ENCODE results near the gene MUS81. TPM values are rescaled to one million over a fixed set of nuclear protein-coding genes. Genes with fewer than 3 reads are reported as not detected.

Gene MUS81
- total and polyA plus RNA-seq, 2 of the 13 experiments (the other 11 are each of a cell fraction or from before 2014, with no cell fraction given), result 25.6 to 30.2 TPM

GRCh38 chr11:65857853-65858680 lies 2.2 kb upstream of the MUS81 start, which contains the start of gene CFL1 (continued):
- no peak for TF ChIP-seq AKNA (CRISPR knock-in tag; IDR thresholded peaks at IDR 0.05; ENCODE audit: borderline replicate concordance)
- peak; percentile 63 for TF ChIP-seq PHF20 (CRISPR knock-in tag; IDR thresholded peaks at IDR 0.05)
- 0 out of 2 replicates have a peak, but pooled peaks have one; percentile 48 for TF ChIP-seq KDM3A (CRISPR knock-in tag; IDR thresholded peaks at IDR 0.05; ENCODE audit: low read depth)
- 0 out of 2 replicates have a peak, but pooled peaks have one; percentile 50 for TF ChIP-seq ZNF83 (CRISPR knock-in tag; IDR thresholded peaks at IDR 0.05; ENCODE audit: borderline replicate concordance)
- no peak; the same call in 1 of the 2 replicates for TF ChIP-seq DMAP1 (CRISPR knock-in tag; IDR thresholded peaks at IDR 0.05)
- TF ChIP-seq YEATS4 (CRISPR knock-in tag; IDR thresholded peaks at IDR 0.05; ENCODE audit: borderline replicate concordance), result peak; percentile 57; the same call in 1 of the 2 replicates
- TF ChIP-seq HOXA9 (CRISPR knock-in tag; IDR thresholded peaks at IDR 0.05; ENCODE audit: borderline replicate concordance), result peak; percentile 79; the same call in 1 of the 2 replicates
- peak; percentile 68; the same call in 1 of the 2 replicates for TF ChIP-seq HDAC2 (CRISPR knock-in tag; IDR thresholded peaks at IDR 0.05)
- no peak for TF ChIP-seq ATF7 (IDR thresholded peaks at IDR 0.05)
- TF ChIP-seq ATF7 (CRISPR knock-in tag; IDR thresholded peaks at IDR 0.05), result no peak
- no peak for TF ChIP-seq THAP8 (CRISPR knock-in tag; IDR thresholded peaks at IDR 0.05; ENCODE audit: borderline replicate concordance)
- peak; percentile 87 for TF ChIP-seq HNF1B (CRISPR knock-in tag; IDR thresholded peaks at IDR 0.05)
- no peak for TF ChIP-seq ZNF362 (CRISPR knock-in tag; IDR thresholded peaks at IDR 0.05; ENCODE audit: borderline replicate concordance)
- peak; percentile 80 for TF ChIP-seq KDM2A (CRISPR knock-in tag; IDR thresholded peaks at IDR 0.05; ENCODE audit: borderline replicate concordance, low read depth)
- peak; percentile 96 for TF ChIP-seq E2F1 (CRISPR knock-in tag; IDR thresholded peaks at IDR 0.05)
- TF ChIP-seq MLLT10 (CRISPR knock-in tag; IDR thresholded peaks at IDR 0.05), result no peak
- peak; percentile 98 for TF ChIP-seq POLR2AphosphoS5 (IDR thresholded peaks at IDR 0.05; ENCODE audit: low read depth, low read length)
- peak; percentile 55 for TF ChIP-seq TBL1XR1 (IDR thresholded peaks at IDR 0.05; ENCODE audit: borderline replicate concordance, low read length, partially characterized antibody)

Measured in HepG2 (cell line).